NCI-H510A treated with DMSO at 0.1 percent for 48 hours (cell line): ENCODE data around the gene KXD1.

Experiments used
- DNase-seq: peaks from one replicate; lab custom pipeline; 2025; lab: John Stamatoyannopoulos, UW

The KXD1 gene

DNA sequence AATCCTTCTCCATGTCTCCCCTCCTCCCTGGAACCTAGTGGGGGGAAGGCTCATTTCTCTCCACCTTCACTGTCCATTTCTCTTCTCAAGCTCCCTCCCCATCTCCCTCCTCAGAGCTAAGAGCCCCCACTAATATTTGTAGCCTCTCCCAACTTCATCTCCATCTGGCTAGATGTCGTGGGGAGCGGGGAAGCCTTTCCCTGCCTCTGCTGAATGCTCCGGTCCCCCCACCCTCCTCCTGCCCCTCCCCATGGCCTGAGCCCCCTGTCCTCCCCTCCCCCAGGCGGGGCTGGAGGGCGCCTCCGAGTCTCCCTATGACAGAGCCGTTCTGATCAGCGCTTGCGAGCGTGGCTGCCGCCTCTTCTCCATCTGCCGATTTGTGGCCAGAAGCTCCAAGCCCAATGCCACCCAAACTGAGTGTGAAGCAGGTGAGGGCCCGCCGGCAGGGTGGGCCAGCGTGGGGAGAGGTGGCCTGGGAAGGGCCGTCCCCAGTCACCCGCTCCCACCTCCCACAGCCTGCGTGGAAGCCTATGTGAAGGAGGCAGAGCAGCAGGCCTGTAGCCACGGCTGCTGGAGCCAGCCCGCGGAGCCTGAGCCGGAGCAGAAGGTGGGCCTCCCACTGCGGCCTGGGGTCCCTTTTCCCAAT, 56.0 kb downstream of the KXD1 start:
- DNase-seq = no peak

- no peak for DNase-seq
Measured at GRCh38 chr19:18616023-18616422, 58.4 kb downstream of the KXD1 start.

DNA sequence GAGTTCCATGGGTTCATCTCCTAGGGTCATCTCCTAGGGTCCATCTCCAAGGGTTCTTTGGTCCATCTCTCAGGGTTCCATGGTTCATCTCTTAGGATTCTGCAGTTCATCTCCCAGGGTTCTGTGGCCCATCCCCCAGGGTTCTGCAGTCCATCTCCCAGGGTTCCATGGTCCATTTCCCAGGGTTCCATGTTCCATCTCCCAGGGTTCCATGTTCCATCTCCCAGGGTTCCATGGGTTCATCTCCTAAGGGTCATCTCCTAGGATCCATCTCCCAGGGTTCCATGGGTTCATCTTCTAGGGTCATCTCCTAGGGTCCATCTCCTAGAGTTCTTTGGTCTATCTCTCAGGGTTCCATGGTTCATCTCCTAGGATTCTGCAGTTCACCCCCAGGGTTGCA, 59.9 kb downstream of the KXD1 start:
- no peak for DNase-seq

GRCh38 chr19:18618236-18618635, 60.6 kb downstream of the KXD1 start:
- DNase-seq = no peak
